Tibial artery (tissue), 4 donors: ENCODE measurements around the gene POU3F1.

ENCODE experiments used
- DNase-seq, 2 donors: peaks; one replicate each; pipeline ENCODE4 v3.0.0-alpha.2; 2019
- H3K27ac ChIP-seq, 2 donors: fragments of 200-600 bp; sonication (generic) in 1 of 2; 1 replicate in 1 of 2; 2 replicates in 1 of 2; pipeline ENCODE4 v1.5.1; 2018 to 2019; ENCODE audit warnings: mild to moderate bottlenecking in 1 of 2
- H3K27me3 ChIP-seq, 2 donors: fragments of 200-600 bp; sonication (generic) in 1 of 2; one replicate each; pipeline versions ENCODE4 v1.5.1 to v1.6.0; 2016 to 2019
- H3K36me3 ChIP-seq, 3 donors: fragments of 200-600 bp; sonication (generic) in 2 of 3; one replicate each; pipeline ENCODE4 v1.5.1; 2016 to 2019; ENCODE audit warnings: mild to moderate bottlenecking in 2 of 3
- H3K4me1 ChIP-seq, 4 donors: fragments of 200-600 bp; sonication (generic) in 2 of 4; 1 replicate in 3 of 4; 2 replicates in 1 of 4; pipeline ENCODE4 v1.5.1; 2016 to 2019
- H3K4me3 ChIP-seq, 2 donors: fragments of 200-600 bp; sonication (generic) in 1 of 2; 1 replicate in 1 of 2; 2 replicates in 1 of 2; pipeline ENCODE4 v1.5.1; 2018 to 2019; ENCODE audit warnings: mild to moderate bottlenecking in 2 of 2
- H3K9me3 ChIP-seq, 3 donors: fragments of 200-600 bp; sonication (generic) in 1 of 3; one replicate each; pipeline ENCODE4 v1.5.1; 2016 to 2019
- CTCF ChIP-seq, 2 experiments: fragments of 200-600 bp in 1 of 2; fragments of 450-650 bp in 1 of 2; IDR thresholded peaks; one replicate each; pipeline ENCODE4 v1.5.1; 2017 to 2019; ENCODE audit warnings: antibody characterized with exemption in 2 of 2, mild to moderate bottlenecking in 1 of 2, moderate library complexity in 1 of 2
- intact Hi-C: fragments of 100-400 bp; cut with DNase I; formaldehyde crosslinking; loops from one replicate; pipeline ENCODE4 v1.15.0; 2023; ENCODE audit warnings: low total_unique reads

POU3F1 gene

GRCh38 chr1:38030596-38031512, 15.7 kb downstream of the POU3F1 start:
- Histone ChIP-seq H3K4me3 (no peak overlapping the region), H3K27ac (no peak overlapping the region), H3K4me1 (peaks cover 0 to 27% (median 19%) of the 10 kb centered on the region in 4 donors), H3K36me3 (peaks cover 3 to 13% (median 8%) of the 10 kb centered on the region in 3 donors), H3K9me3 (no peaks in the 10 kb centered on the region), H3K27me3 (peaks cover 0 to 21% of the 10 kb centered on the region in 2 donors)
- TF ChIP-seq CTCF (IDR thresholded peaks at IDR 0.05), result no peak
- intact Hi-C loops, result loop anchor here (10.0 kb wide), 1 partner anchor 784 kb away; no protein-coding TSS in a partner anchor
- DNase-seq, result no peak

GRCh38 chr1:38029685-38030511, 16.7 kb downstream of the POU3F1 start:
- H3K4me3 ChIP-seq, result no peak overlapping the region
- H3K36me3 ChIP-seq, result peaks cover 12 to 23% (median 18%) of the 10 kb centered on the region in 3 donors
- DNase-seq, result no peak
- peaks cover 0 to 13% of the 10 kb centered on the region in 2 donors for H3K27me3 ChIP-seq
- no peak for TF ChIP-seq CTCF (IDR thresholded peaks at IDR 0.05)
- no peak overlapping the region for H3K27ac ChIP-seq
- intact Hi-C loops, result loop anchor here (10.0 kb wide), 1 partner anchor 785 kb away; no protein-coding TSS in a partner anchor
- H3K4me1 ChIP-seq, result peaks cover 0 to 27% (median 19%) of the 10 kb centered on the region in 4 donors
- H3K9me3 ChIP-seq, result no peaks in the 10 kb centered on the region

DNA sequence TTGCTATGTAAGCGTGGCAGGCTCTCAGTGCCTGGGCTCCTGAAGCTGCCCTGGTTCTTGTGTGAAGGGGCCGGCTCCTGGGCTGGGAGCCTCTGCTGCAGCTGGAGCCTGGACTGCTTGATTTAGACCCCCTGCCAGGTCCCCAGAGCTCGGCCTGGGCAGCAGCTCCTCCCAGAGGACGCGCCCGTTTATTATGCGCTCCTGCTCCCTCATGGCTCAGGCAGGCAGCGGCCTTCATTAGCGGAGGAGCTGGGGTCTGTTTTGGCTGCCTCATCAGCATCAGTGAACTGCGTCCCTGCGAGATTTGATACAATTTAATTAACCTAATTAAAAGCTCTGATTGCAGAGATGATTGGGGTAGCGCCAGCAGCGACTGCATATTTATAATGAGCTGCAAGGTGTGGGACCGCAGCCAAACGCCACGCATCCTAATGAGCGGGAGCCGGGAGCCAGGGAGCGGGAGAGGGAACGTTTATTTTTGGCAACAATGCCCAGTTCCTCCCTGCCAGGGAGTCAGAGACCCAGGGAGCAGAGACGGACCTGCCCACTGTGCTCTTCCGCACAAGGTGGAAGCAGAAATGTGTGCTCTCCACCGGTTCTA, 17.4 kb downstream of the POU3F1 start:
- peaks cover 0 to 8% of the 10 kb centered on the region in 2 donors for H3K27me3 ChIP-seq
- H3K9me3 ChIP-seq, result no peaks in the 10 kb centered on the region
- no peak for DNase-seq
- H3K27ac ChIP-seq, result no peak overlapping the region
- intact Hi-C loops, result no loop called here
- peaks cover 16 to 30% (median 24%) of the 10 kb centered on the region in 3 donors for H3K36me3 ChIP-seq
- H3K4me3 ChIP-seq, result no peak overlapping the region
- TF ChIP-seq CTCF (IDR thresholded peaks at IDR 0.05), result no peak
- H3K4me1 ChIP-seq, result peaks cover 0 to 27% (median 19%) of the 10 kb centered on the region in 4 donors

- peaks cover 0 to 8% of the 10 kb centered on the region in 2 donors for H3K27me3 ChIP-seq
- DNase-seq, result no peak
- H3K4me1 ChIP-seq, result peaks cover 0 to 27% (median 19%) of the 10 kb centered on the region in 4 donors
- H3K36me3 ChIP-seq, result peaks cover 21 to 35% (median 29%) of the 10 kb centered on the region in 3 donors
- no peak overlapping the region for H3K4me3 ChIP-seq
- no peaks in the 10 kb centered on the region for H3K9me3 ChIP-seq
- intact Hi-C loops, result no loop called here
- no peak for TF ChIP-seq CTCF (IDR thresholded peaks at IDR 0.05)
- H3K27ac ChIP-seq, result no peak overlapping the region
These were observed 17.9 kb downstream of the POU3F1 start for GRCh38 chr1:38028671-38029070.

DNA sequence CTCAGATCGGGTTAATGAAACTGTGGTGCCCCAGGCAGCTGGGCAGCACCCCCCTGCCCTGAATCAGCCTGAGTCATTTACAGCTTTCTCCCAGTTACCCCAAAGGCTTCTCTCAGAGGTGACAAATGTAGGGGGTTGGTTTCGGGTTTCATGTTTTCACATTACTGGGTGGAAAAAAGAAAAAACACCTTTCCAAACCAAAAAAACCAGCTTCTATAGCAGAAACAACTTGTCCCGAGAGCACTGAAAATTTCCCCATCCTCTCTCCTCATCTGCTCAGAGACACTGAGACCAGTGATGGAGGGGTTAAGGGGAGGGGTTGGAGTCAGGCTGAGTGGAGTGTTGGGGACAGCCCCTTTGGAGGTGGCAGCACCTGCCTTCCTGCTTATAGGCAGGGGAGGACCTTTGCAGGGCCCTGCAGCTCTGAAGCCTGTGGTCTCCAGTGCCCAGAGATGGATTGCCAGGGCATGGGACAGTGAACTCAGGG, 18.4 kb downstream of the POU3F1 start:
- no peak overlapping the region for H3K27ac ChIP-seq
- no peaks in the 10 kb centered on the region for H3K9me3 ChIP-seq
- no peak for TF ChIP-seq CTCF (IDR thresholded peaks at IDR 0.05)
- peaks cover 0 to 27% (median 19%) of the 10 kb centered on the region in 4 donors for H3K4me1 ChIP-seq
- intact Hi-C loops, result no loop called here
- H3K27me3 ChIP-seq, result peaks cover 0 to 8% of the 10 kb centered on the region in 2 donors
- DNase-seq, result no peak
- no peak overlapping the region for H3K4me3 ChIP-seq
- peaks cover 27 to 40% (median 35%) of the 10 kb centered on the region in 3 donors for H3K36me3 ChIP-seq
